Upper lobe of left lung (tissue), 4 donors: ENCODE data around the gene PAPOLA.

Experiments
- EP300 ChIP-seq, 4 donors: sonication (generic); formaldehyde crosslinking; IDR thresholded peaks; one replicate each; pipeline ENCODE4 v1.5.1; 2017; ENCODE audit warnings: antibody characterized with exemption in 4 of 4, control low read depth in 2 of 4
- POLR2A ChIP-seq, 4 donors: fragments of 450-650 bp; IDR thresholded peaks; one replicate each; pipeline ENCODE4 v1.5.1; 2016 to 2017; ENCODE audit warnings: antibody characterized with exemption in 4 of 4, mild to moderate bottlenecking in 2 of 4
- POLR2AphosphoS5 ChIP-seq, 2 donors: sonication (generic); formaldehyde crosslinking; IDR thresholded peaks; one replicate each; pipeline ENCODE4 v1.5.1; 2017; ENCODE audit warnings: antibody characterized with exemption in 2 of 2
- TF ChIP-seq, protein P1 (sequence below), 6 experiments: fragments of 450-650 bp in 4 of 6; fragments of 200-600 bp in 2 of 6; sonication (generic) in 2 of 6; IDR thresholded peaks; one replicate each; pipeline ENCODE4 v1.5.1; 2016 to 2019; ENCODE audit warnings: antibody characterized with exemption in 6 of 6

DNA sequence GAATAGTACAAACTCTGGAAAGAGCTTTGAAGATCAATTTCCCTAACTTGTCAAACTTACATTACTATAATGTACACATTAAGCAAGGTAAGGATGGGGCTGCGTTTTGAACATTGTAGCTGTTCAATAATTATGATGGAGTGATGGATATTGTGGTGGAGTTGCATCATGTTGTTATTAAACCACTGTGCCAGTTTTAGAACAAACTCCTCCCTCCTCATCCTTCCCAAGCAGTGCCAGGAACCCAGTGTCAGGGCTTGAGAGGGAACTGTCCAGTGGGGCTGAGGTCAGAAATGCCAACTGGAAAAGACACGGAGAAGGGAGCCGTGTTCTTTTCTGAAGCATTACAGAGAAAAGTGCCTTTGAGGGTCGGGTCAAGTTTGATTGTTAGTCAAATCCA is 31.9 kb upstream of the PAPOLA start:
- TF ChIP-seq, protein P1, sequence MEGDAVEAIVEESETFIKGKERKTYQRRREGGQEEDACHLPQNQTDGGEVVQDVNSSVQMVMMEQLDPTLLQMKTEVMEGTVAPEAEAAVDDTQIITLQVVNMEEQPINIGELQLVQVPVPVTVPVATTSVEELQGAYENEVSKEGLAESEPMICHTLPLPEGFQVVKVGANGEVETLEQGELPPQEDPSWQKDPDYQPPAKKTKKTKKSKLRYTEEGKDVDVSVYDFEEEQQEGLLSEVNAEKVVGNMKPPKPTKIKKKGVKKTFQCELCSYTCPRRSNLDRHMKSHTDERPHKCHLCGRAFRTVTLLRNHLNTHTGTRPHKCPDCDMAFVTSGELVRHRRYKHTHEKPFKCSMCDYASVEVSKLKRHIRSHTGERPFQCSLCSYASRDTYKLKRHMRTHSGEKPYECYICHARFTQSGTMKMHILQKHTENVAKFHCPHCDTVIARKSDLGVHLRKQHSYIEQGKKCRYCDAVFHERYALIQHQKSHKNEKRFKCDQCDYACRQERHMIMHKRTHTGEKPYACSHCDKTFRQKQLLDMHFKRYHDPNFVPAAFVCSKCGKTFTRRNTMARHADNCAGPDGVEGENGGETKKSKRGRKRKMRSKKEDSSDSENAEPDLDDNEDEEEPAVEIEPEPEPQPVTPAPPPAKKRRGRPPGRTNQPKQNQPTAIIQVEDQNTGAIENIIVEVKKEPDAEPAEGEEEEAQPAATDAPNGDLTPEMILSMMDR (IDR thresholded peaks at IDR 0.05), result no peak
- no peak for TF ChIP-seq POLR2A (IDR thresholded peaks at IDR 0.05)
- no peak for TF ChIP-seq EP300 (IDR thresholded peaks at IDR 0.05)
- no peak for TF ChIP-seq POLR2AphosphoS5 (IDR thresholded peaks at IDR 0.05)
